Smooth muscle cell (in vitro differentiated cells): ENCODE data around the gene RFWD3. TPM values are rescaled to one million over a fixed set of nuclear protein-coding genes. Genes with fewer than 3 reads are reported as not detected.

Experiments used
- DNase-seq: peaks from one replicate; lab custom pipeline; 2025; ENCODE audit not compliant: unreplicated experiment; lab: John Stamatoyannopoulos, UW
- H2AFZ ChIP-seq: fragments of 200-600 bp; sonication (generic); 2 replicates; pipeline ENCODE4 v1.6.0; 2016; ENCODE audit warnings: antibody characterized with exemption, low read depth, mild to moderate bottlenecking
- H3F3A ChIP-seq: fragments of 200-600 bp; sonication (generic); 2 replicates; pipeline ENCODE4 v1.6.0; 2017; ENCODE audit warnings: antibody characterized with exemption, low read depth
- H3K27ac ChIP-seq: fragments of 200-600 bp; sonication (generic); 2 replicates; pipeline ENCODE4 v1.5.1; 2016; ENCODE audit warnings: low read depth, mild to moderate bottlenecking
- H3K27me3 ChIP-seq: fragments of 200-600 bp; sonication (generic); 2 replicates; pipeline ENCODE4 v1.6.1; 2016; ENCODE audit warnings: low read depth, mild to moderate bottlenecking
- H3K36me3 ChIP-seq: fragments of 200-600 bp; sonication (generic); 2 replicates; pipeline ENCODE4 v1.5.1; 2016; ENCODE audit warnings: low read depth
- H3K4me1 ChIP-seq: fragments of 200-600 bp; sonication (generic); 2 replicates; pipeline ENCODE4 v1.5.1; 2016; ENCODE audit warnings: low read depth
- H3K4me2 ChIP-seq: fragments of 200-600 bp; sonication (generic); 2 replicates; pipeline ENCODE4 v1.6.0; 2016; ENCODE audit warnings: mild to moderate bottlenecking
- H3K4me3 ChIP-seq: fragments of 200-600 bp; sonication (generic); 2 replicates; pipeline ENCODE4 v1.5.1; 2016; ENCODE audit warnings: mild to moderate bottlenecking
- H3K79me2 ChIP-seq: fragments of 200-600 bp; sonication (generic); 2 replicates; pipeline ENCODE4 v1.6.0; 2016; ENCODE audit warnings: low read depth, mild to moderate bottlenecking
- H3K9ac ChIP-seq: fragments of 200-600 bp; sonication (generic); 2 replicates; pipeline ENCODE4 v1.6.0; 2016; ENCODE audit warnings: low read depth
- H3K9me3 ChIP-seq: fragments of 200-600 bp; sonication (generic); replicated peaks from 2 replicates; pipeline ENCODE4 v1.5.1; 2016; ENCODE audit warnings: low read depth
- H4K20me1 ChIP-seq: fragments of 200-600 bp; sonication (generic); 2 replicates; pipeline ENCODE4 v1.6.0; 2016; ENCODE audit warnings: low read depth
- CTCF ChIP-seq: fragments of 200-600 bp; sonication (generic); IDR thresholded peaks from 2 replicates; pipeline ENCODE4 v1.5.1; 2017; ENCODE audit warnings: borderline replicate concordance, mild to moderate bottlenecking, antibody characterized with exemption; ENCODE audit not compliant: insufficient read depth, poor library complexity, severe bottlenecking
- WGBS: methylation state at CpG from one replicate; pipeline ENCODE4 v1.1.7; 2016; ENCODE audit warnings: low lambda C conversion rate; 5-methylcytosine and 5-hydroxymethylcytosine counted together
- polyA plus RNA-seq: library from polyadenylated mRNA; unstranded; fragments of >200 nt; fragmentation: Nextera tagmentation; extraction: Ambion mirVana; gene quantifications from 2 replicates; pipeline ENCODE4 v1.2.1, GENCODE V29; 2016
- total RNA-seq: library from RNA; depleted of rRNA; stranded (reverse); fragments of >200 nt; gene quantifications from 2 replicates; pipeline ENCODE4 v1.2.3, GENCODE V29; 2014

The RFWD3 gene
- total and polyA plus RNA-seq, 2 experiments from 2014 or later: 8.4 to 13.9 TPM

GRCh38 chr16:74635303-74635702, 31.4 kb downstream of the RFWD3 start:
- WGBS: 79% methylated on average over 5 of the region's 5 CpGs
- no peaks in the 10 kb centered on the region for H3K9me3 ChIP-seq
- H3F3A ChIP-seq: no peaks in the 10 kb centered on the region
- no peak overlapping the region for H3K9ac ChIP-seq
- H4K20me1 ChIP-seq: no peaks in the 10 kb centered on the region
- H3K27me3 ChIP-seq: no peaks in the 10 kb centered on the region
- H3K4me1 ChIP-seq: no peaks in the 10 kb centered on the region
- no peak for DNase-seq
- H2AFZ ChIP-seq: no peak overlapping the region
- TF ChIP-seq CTCF: no peak
- H3K79me2 ChIP-seq: no peaks in the 10 kb centered on the region
- H3K36me3 ChIP-seq: peaks cover 23% of the 10 kb centered on the region
- H3K4me3 ChIP-seq: no peak overlapping the region
- no peak overlapping the region for H3K27ac ChIP-seq
- H3K4me2 ChIP-seq: no peak overlapping the region

- H3K27ac ChIP-seq: no peak overlapping the region
- no peak for TF ChIP-seq CTCF
- no peak overlapping the region for H3K4me2 ChIP-seq
- no peaks in the 10 kb centered on the region for H4K20me1 ChIP-seq
- H3K9me3 ChIP-seq: no peaks in the 10 kb centered on the region
- WGBS: 81% methylated on average over 7 of the region's 7 CpGs
- H2AFZ ChIP-seq: no peak overlapping the region
- no peak overlapping the region for H3K4me3 ChIP-seq
- DNase-seq: no peak
- no peak overlapping the region for H3K9ac ChIP-seq
- H3K36me3 ChIP-seq: peaks cover 23% of the 10 kb centered on the region
- H3K79me2 ChIP-seq: no peaks in the 10 kb centered on the region
- H3K27me3 ChIP-seq: no peaks in the 10 kb centered on the region
- H3K4me1 ChIP-seq: no peaks in the 10 kb centered on the region
- H3F3A ChIP-seq: no peaks in the 10 kb centered on the region
These were observed 33.0 kb downstream of the RFWD3 start for GRCh38 chr16:74633686-74634085.

- TF ChIP-seq CTCF: no peak
- Histone ChIP-seq H3K27ac (no peak overlapping the region), H3K27me3 (no peaks in the 10 kb centered on the region), H3K9me3 (no peaks in the 10 kb centered on the region), H3K79me2 (no peaks in the 10 kb centered on the region), H3K4me1 (no peaks in the 10 kb centered on the region), H3K4me2 (no peak overlapping the region), H3F3A (no peaks in the 10 kb centered on the region), H3K9ac (no peak overlapping the region), H4K20me1 (peaks cover 9% of the 10 kb centered on the region), H3K36me3 (peaks cover 12% of the 10 kb centered on the region), H2AFZ (no peak overlapping the region), H3K4me3 (no peak overlapping the region)
- no peak for DNase-seq
- 97% methylated on average over 6 of the region's 6 CpGs for WGBS
These were observed 39.0 kb downstream of the RFWD3 start for GRCh38 chr16:74627506-74628220.
